Pancreas (tissue), 10 donors: ENCODE measurements around the gene FXYD2. TPM values are rescaled to one million over a fixed set of nuclear protein-coding genes. Genes with fewer than 3 reads are reported as not detected.
A peak's percentile ranks its signal among the peaks of the same experiment; 100 is the strongest.

Source experiments
- ATAC-seq, 4 donors: fragments of 200-7000 bp; cut with Tn5 transposase; one replicate each; pipeline versions ENCODE4 v1.8.0 to v1.9.1; 2020; ENCODE audit warnings: mild to moderate bottlenecking in 4 of 4, moderate library complexity in 4 of 4
- DNase-seq, 6 donors: peaks; one replicate each; pipeline ENCODE4 v3.0.0-alpha.2; 2020
- FAIRE-seq: peaks from 2 replicates; lab custom pipeline; 2012; peaks lifted over from hg19 to GRCh38; lab: Jason Lieb, UNC
- H3K27ac ChIP-seq, 4 donors: fragments of 200-600 bp; sonication (generic); 1 replicate in 3 of 4; 2 replicates in 1 of 4; pipeline versions ENCODE4 v1.5.0 to v1.8.0; 2020
- H3K27me3 ChIP-seq, 4 donors: fragments of 200-600 bp; one replicate each; pipeline ENCODE4 v1.8.0; 2021
- H3K36me3 ChIP-seq, 3 donors: fragments of 200-600 bp; sonication (generic) in 1 of 3; one replicate each; pipeline versions ENCODE4 v1.5.0 to v1.8.0; 2020 to 2021
- H3K4me1 ChIP-seq, 3 donors: fragments of 200-600 bp; one replicate each; pipeline ENCODE4 v1.8.0; 2021
- H3K4me3 ChIP-seq, 4 donors: fragments of 200-600 bp; sonication (generic) in 2 of 4; one replicate each; pipeline versions ENCODE4 v1.5.0 to v1.8.0; 2020 to 2021
- H3K9me3 ChIP-seq, 4 donors: fragments of 200-600 bp; one replicate each; pipeline ENCODE4 v1.8.0; 2021
- CTCF ChIP-seq, 4 donors: fragments of 200-600 bp; sonication (generic) in 3 of 4; IDR thresholded peaks; one replicate each; pipeline versions ENCODE4 v1.5.0 to v1.8.0; 2021; ENCODE audit warnings: antibody characterized with exemption in 4 of 4
- WGBS, 2 donors: extraction: QIAGEN DNeasy Blood & Tissue Kit; methylation state at CpG; one replicate each; pipeline ENCODE4 v1.1.7; 2013; 5-methylcytosine and 5-hydroxymethylcytosine counted together
- intact Hi-C, 3 donors: fragments of 100-400 bp; cut with DNase I; formaldehyde crosslinking; loops; one replicate each; pipeline versions ENCODE4 v1.11.1 to v1.14.2; 2022
- polyA plus RNA-seq, 2 donors: library from polyadenylated mRNA; stranded (reverse); fragments of 200-250 nt; gene quantifications; one replicate each; pipeline ENCODE4 v1.2.3, GENCODE V29; 2013
- total RNA-seq, 6 donors: library from RNA; stranded (reverse); fragmentation: NEBNext Ultra II Directional in 4 of 6; extraction: Animal tissue kit (Norgen Biotek cat#: 25700) in 4 of 6; gene quantifications; one replicate each; pipeline versions ENCODE4 v1.2.1 to v1.2.4, GENCODE V29; 2021 to 2023
- donor health status: healthy with polysubstance abuse.
- donor health status: DM: no; HTN: no; CAD: no; lungs with moderate emphysema.
- donor health status: DM: no; HTN: no; CAD: no.
- donor health status: control.
- donor health status: control.
- donor health status: Bipolar disorder and iron deficiency.
- donor health status: DM: yes; HTN: yes; CAD: no.
- donor health status: DM: no; HTN: no; CAD: no.
- donor health status: DM: no; HTN: no; CAD: no.
- donor health status: DM: yes; HTN: yes; CAD: no.

Gene FXYD2
- total and polyA plus RNA-seq, 8 donors, result 220 to 2,509 (median 342) TPM

GRCh38 chr11:117820516-117820915 is 4.0 kb downstream of the FXYD2 start:
- Histone ChIP-seq H3K27ac (peak overlapping the region in 3 of 4 donors; percentile 4 to 91 (median 89)), H3K4me1 (peaks cover 3 to 21% (median 15%) of the 10 kb centered on the region in 3 donors), H3K9me3 (no peaks in the 10 kb centered on the region), H3K4me3 (no peak overlapping the region), H3K27me3 (no peaks in the 10 kb centered on the region), H3K36me3 (no peaks in the 10 kb centered on the region)
- intact Hi-C loops, result no loop called here
- TF ChIP-seq CTCF (IDR thresholded peaks at IDR 0.05), result no peak
- ATAC-seq (no peak), DNase-seq (no peak), FAIRE-seq (no peak)
- 74 to 75% methylated on average over 9 to 10 of the region's 10 CpGs for WGBS, 2 donors

GRCh38 chr11:117820071-117820470 is 4.5 kb downstream of the FXYD2 start:
- 68 to 69% methylated on average over 11 of the region's 11 CpGs for WGBS, 2 donors
- no peak overlapping the region for H3K4me3 ChIP-seq
- H3K27me3 ChIP-seq, result no peaks in the 10 kb centered on the region
- peak overlapping the region in 3 of 4 donors; percentile 62 to 91 (median 89) for H3K27ac ChIP-seq
- no peak for ATAC-seq
- no peak for TF ChIP-seq CTCF (IDR thresholded peaks at IDR 0.05)
- intact Hi-C loops, result no loop called here
- no peaks in the 10 kb centered on the region for H3K36me3 ChIP-seq
- no peaks in the 10 kb centered on the region for H3K9me3 ChIP-seq
- H3K4me1 ChIP-seq, result peaks cover 7 to 26% (median 19%) of the 10 kb centered on the region in 3 donors
- peak in 1 of 6 donors; percentile 58 for DNase-seq
- no peak for FAIRE-seq

- Histone ChIP-seq H3K27me3 (no peaks in the 10 kb centered on the region), H3K36me3 (no peaks in the 10 kb centered on the region), H3K4me3 (no peak overlapping the region), H3K4me1 (peaks cover 14 to 33% (median 26%) of the 10 kb centered on the region in 3 donors), H3K9me3 (no peaks in the 10 kb centered on the region), H3K27ac (peak overlapping the region in 3 of 4 donors; percentile 62 to 91 (median 89))
- no peak for FAIRE-seq
- WGBS, 2 donors, result 50 to 60% methylated on average over 9 to 10 of the region's 10 CpGs
- intact Hi-C loops, result no loop called here
- peak; percentile 21 to 36 (median 32) for ATAC-seq
- peak; percentile 14 to 24 (median 22) for TF ChIP-seq CTCF (IDR thresholded peaks at IDR 0.05)
- peak in 5 of 6 donors; percentile 59 to 77 (median 67) for DNase-seq
Measured at GRCh38 chr11:117819096-117820040, 5.2 kb downstream of the FXYD2 start.

- no peak for TF ChIP-seq CTCF (IDR thresholded peaks at IDR 0.05)
- DNase-seq (peak in 2 of 6 donors; percentile 41 to 55), FAIRE-seq (no peak), ATAC-seq (peak in 3 of 4 donors; percentile 2 to 17 (median 11))
- 45 to 53% methylated on average over 9 of the region's 9 CpGs for WGBS, 2 donors
- Histone ChIP-seq H3K36me3 (no peaks in the 10 kb centered on the region), H3K27me3 (no peaks in the 10 kb centered on the region), H3K4me1 (peaks cover 14 to 35% (median 29%) of the 10 kb centered on the region in 3 donors), H3K27ac (peak overlapping the region in 3 of 4 donors; percentile 62 to 91 (median 89)), H3K9me3 (no peaks in the 10 kb centered on the region), H3K4me3 (no peak overlapping the region)
- intact Hi-C loops, result no loop called here
Measured at GRCh38 chr11:117818041-117818873, 6.3 kb downstream of the FXYD2 start.
